HG02870 (cell line): ENCODE results near the gene AUTS2.

ENCODE experiments used
- ATAC-seq: cut with Tn5 transposase; IDR thresholded peaks from one replicate; pipeline ENCODE4 v1.9.1; 2021; ENCODE audit warnings: mild to moderate bottlenecking, moderate library complexity; ENCODE audit not compliant: unreplicated experiment

AUTS2 gene

DNA sequence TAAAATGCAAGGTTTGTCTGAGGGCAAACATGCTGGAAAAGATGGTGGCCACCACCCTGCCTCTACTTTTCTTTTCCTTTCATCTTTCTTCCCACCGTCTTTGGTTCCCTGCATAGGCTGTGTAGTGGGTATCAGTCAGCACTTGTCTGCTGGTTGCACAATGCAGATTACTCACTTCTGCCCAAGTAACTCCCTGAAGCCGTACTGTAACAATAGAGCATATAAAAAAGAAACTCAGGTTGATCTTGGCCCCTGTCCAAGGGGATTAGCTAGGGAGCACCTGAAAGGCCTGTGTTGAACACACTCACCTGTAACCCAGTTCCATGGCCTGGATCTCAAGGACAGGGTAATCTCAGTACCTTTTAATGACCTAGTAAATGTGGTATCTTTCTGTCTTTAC, 1000.7 kb downstream of the AUTS2 start:
- no peak for ATAC-seq

- ATAC-seq: no peak
Measured at GRCh38 chr7:70599446-70600190, 1001.3 kb downstream of the AUTS2 start.

DNA sequence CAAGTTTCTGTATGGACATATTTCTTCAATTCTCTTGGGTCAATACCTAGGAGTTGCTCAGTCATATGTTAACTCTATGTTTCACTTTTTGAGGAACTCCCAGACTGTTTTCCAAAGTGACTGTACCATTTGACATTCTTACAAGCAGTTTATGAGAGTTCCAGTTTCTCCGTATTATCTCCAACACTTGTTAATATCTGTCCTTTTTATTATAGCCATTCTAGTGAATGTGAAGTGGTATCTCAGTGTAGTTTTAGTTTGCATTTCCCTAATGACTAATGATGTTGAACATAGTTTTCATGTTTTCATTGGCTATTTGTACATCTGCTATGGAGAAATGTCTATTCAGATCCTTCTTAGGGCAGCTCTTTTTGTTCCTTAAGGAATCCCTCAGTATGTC, 1002.7 kb downstream of the AUTS2 start:
- no peak for ATAC-seq

DNA sequence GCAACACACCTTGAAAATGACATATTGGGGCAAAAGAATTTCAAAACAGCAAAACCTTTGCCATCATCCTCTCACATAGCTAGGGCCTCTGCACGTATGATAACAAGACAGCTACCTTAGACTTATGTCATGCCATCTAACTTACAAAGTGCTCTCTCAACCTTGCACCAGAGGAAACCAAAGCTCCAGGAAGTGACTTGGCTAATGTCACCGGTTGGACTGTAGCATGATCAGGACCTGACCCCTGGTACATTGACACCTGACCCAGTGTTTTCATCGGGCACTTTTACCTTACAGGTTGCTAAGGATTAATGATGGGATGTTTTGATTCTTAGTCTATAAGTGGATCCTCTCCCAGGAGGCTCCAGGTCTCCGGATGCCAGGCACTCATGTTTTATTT, 1003.8 kb downstream of the AUTS2 start:
- ATAC-seq: no peak

GRCh38 chr7:70607281-70607680, 1009.0 kb downstream of the AUTS2 start:
- no peak for ATAC-seq

GRCh38 chr7:70607759-70608158, 1009.5 kb downstream of the AUTS2 start:
- no peak for ATAC-seq

- ATAC-seq: no peak
Measured at GRCh38 chr7:70608229-70608628, 1010.0 kb downstream of the AUTS2 start.

DNA sequence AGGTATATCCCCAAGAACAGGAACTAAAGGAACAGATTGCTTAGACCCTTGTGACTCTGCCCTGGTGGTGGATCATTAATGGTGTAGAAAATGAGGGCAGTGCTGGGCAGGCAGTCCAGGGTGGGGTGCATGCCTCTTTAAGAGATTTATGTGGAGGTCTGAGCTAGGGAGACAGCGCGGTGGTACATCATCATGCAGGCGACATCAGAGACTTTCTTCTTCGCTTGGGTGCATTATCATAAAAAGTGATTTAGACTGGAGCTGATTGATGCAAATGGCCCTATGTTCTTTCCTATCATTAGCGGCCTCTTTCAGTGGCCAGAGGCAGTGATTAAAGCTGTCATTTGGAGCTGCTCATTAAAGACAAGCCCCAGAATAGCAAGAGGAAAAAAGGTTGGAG, 1014.5 kb downstream of the AUTS2 start:
- ATAC-seq: no peak

- no peak for ATAC-seq
Measured at GRCh38 chr7:70614237-70615045, 1016.2 kb downstream of the AUTS2 start.

GRCh38 chr7:70615066-70615606, 1016.9 kb downstream of the AUTS2 start:
- no peak for ATAC-seq

GRCh38 chr7:70616211-70616610, 1017.9 kb downstream of the AUTS2 start:
- no peak for ATAC-seq

DNA sequence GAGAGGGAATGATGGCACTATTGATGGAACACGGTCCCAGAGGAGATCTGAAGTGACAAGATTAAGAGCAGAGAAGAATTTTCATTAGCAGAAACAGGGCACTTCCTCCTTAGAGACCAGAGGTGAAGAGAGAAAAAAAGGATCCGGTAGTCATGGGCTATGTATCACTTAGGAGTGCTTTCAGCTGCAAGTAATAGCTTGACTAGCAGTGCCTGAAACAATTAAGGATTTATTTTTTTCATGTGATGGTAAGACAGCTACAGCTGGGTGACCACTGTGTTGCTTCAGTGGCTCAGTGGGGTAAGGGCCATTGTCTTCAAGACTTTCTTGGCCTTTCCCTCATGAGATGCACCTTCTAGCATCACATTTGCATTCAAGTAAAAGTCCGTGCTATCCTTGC, 1018.5 kb downstream of the AUTS2 start:
- no peak for ATAC-seq

- no peak for ATAC-seq
Measured at GRCh38 chr7:70618020-70618551, 1019.8 kb downstream of the AUTS2 start.

GRCh38 chr7:70619130-70619529, 1020.9 kb downstream of the AUTS2 start:
- ATAC-seq: no peak

DNA sequence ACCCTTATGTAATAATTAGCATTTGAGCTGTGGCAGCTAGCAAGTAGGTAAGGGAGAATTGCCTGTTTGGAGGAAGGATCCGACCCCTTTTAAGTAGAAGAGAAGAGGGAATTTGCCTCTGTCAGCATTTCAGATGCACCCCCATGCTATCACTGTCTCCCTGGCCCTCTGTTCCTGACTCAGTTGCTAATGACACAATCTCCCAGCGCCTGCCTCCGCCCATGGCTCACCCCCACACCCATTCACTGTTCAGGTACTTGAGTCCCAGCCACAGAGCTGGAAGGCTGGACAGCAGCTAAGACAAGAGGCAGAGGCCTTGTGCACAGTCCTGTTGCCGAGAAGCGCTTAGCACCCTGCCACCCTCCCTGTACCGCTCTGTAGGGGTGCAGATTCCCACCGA, 1021.4 kb downstream of the AUTS2 start:
- ATAC-seq: no peak

GRCh38 chr7:70620333-70621055, 1022.2 kb downstream of the AUTS2 start:
- ATAC-seq: no peak

DNA sequence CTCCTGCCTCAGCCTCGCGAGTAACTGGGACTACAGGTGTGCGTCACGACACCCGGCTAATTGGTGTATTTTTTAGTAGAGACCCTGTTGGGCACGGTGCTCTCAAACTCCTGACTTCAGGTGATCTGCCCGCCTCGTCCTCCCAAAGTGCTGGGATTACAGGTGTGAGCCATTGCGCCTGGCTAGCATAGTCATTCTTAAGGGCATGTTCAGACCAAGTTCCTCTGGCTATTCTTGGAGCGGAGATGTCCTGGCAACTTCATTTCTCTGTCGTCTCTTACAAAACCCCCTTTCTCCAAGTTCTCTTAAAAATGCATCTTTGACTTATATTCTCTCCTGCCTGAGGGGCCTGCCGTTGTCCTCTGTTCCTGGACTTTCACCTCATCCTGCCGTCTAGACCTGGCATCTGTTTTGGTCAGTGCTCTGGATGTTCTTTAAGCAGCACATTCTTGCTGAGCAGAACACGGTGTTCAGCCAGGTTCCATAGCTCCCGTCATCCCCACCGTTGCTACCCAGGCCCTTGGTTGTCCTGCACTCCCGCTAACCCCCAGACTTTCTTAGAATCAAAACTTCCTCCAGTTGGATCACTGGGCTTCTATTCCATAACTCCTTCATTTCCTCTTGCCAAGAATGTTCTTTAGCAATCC, 1023.8 kb downstream of the AUTS2 start:
- ATAC-seq: no peak

DNA sequence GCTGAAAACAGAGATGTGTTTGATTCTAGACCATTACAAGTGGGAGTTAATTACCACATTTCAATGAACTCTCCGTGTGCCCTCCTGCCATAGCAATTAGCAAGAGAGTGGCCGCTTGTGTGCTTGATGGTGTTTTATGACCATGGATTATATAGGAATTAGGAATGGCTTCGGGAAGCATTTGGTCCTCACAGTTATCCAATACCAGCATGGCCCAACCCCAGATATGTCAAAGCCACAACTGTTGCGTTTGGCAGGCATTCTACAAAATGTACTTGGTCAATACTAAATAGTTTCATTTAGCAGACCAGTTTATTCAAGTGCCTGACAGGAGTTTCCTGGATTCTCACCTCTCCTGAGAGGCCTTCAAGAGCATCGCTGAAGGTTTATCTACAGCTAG, 1024.7 kb downstream of the AUTS2 start:
- ATAC-seq: no peak

DNA sequence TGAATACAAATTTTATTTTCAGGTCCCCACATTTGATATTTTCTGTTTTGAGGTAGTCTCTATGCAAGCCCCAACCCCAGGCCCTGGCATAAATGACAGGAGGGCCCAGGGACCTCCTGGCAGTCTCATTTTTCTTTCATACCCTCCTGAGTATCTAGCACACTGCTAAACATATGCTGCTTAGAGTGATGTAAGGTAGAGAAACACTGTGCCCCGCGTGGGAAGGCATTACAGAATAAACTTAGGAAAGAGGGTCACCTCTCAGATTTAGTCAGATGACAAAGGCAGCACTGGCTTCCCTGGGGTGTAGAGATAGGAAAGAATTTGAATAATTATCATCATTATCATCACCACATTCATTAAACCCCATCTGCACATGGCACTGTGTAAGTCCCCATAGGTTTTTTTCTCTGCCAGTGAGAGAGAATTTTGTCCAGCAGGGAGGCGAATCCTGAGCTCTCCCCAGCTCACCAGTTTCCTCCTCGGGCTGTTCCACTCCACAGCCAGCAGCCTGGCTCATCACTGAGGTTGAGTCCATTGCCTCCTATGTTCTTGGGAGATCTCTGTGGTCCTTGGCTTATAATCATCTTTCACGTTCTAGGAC, 1026.3 kb downstream of the AUTS2 start:
- ATAC-seq: no peak

GRCh38 chr7:70627461-70627860, 1029.2 kb downstream of the AUTS2 start:
- no peak for ATAC-seq
